Measurements from ENCODE around the gene RHBG.

The RHBG gene

GRCh38 chr1:156428746-156429288 is 59.8 kb downstream of the RHBG start:
- no peak for DNase-seq

GRCh38 chr1:156429313-156430060 is 60.5 kb downstream of the RHBG start:
- no peak for DNase-seq

GRCh38 chr1:156430303-156430702 is 61.3 kb downstream of the RHBG start:
- no peak for DNase-seq

- DNase-seq = no peak
Observed at GRCh38 chr1:156430866-156431265, 61.9 kb downstream of the RHBG start.

- DNase-seq = no peak
Observed at GRCh38 chr1:156431366-156431765, 62.4 kb downstream of the RHBG start.

GRCh38 chr1:156431769-156432668 is 63.0 kb downstream of the RHBG start:
- DNase-seq = no peak

GRCh38 chr1:156432669-156433018 is 63.6 kb downstream of the RHBG start:
- DNase-seq = no peak

- DNase-seq = no peak
Observed at GRCh38 chr1:156433032-156433431, 64.0 kb downstream of the RHBG start.

- no peak for DNase-seq
Observed at GRCh38 chr1:156433602-156434001, 64.6 kb downstream of the RHBG start.

Data from fibroblast of skin of back (primary cell).